ENCODE data around the gene BRME1.
A peak's percentile ranks its signal among the peaks of the same experiment; 100 is the strongest.

BRME1 gene

DNA sequence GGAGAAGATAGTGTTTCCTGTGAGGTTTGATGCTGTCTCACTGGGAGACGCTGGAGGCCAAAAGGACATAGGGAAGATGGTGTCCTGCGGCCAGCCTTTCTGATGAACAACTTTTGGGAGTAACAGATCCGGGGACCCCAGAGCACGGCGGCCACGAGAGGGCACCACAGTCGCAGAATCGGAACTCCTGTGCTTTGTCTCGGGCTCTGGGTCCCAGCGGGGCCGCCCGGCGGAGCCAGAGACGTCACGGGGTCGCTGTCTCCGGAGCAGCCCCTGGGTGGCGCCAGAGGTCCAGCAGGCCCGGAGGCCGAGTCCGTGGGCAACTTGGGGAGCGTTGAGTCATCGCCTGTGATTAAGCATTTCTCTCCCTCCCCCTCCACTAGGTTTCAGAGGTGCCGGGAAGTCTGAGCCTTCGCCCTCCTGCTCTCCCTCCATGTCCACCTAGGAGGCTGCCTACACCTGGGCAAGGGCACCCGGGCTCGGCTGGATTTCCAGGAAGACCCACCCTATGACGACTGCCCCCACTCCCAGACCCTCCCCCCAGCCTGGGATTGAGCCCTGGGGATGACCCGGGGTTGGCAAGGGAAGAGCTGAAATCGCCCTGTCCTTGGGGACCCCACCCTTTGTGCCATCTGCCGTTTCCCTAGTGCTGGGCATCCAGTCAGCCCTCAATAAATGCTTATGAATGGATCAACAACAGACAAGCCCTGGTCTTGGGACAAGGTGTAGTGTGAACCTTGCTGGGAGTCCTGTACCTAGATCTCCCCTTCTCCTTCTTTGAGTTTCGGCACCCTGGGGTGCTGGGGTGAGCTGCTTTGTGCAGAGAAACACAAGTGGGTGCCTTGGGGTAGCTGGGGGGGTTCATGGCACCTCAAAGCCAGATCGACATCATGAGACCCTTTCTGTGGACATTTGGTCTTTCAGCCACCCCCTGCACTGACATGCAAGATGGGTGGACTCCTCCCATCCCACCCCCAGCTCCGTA, 25.6 kb downstream of the BRME1 start:
- TF ChIP-seq, protein P1, sequence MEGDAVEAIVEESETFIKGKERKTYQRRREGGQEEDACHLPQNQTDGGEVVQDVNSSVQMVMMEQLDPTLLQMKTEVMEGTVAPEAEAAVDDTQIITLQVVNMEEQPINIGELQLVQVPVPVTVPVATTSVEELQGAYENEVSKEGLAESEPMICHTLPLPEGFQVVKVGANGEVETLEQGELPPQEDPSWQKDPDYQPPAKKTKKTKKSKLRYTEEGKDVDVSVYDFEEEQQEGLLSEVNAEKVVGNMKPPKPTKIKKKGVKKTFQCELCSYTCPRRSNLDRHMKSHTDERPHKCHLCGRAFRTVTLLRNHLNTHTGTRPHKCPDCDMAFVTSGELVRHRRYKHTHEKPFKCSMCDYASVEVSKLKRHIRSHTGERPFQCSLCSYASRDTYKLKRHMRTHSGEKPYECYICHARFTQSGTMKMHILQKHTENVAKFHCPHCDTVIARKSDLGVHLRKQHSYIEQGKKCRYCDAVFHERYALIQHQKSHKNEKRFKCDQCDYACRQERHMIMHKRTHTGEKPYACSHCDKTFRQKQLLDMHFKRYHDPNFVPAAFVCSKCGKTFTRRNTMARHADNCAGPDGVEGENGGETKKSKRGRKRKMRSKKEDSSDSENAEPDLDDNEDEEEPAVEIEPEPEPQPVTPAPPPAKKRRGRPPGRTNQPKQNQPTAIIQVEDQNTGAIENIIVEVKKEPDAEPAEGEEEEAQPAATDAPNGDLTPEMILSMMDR (conservative IDR thresholded peaks at IDR 0.05) = peak; percentile 98
- peak overlapping the region; percentile 23; the same call in 1 of the 2 replicates for H3K27ac ChIP-seq

DNA sequence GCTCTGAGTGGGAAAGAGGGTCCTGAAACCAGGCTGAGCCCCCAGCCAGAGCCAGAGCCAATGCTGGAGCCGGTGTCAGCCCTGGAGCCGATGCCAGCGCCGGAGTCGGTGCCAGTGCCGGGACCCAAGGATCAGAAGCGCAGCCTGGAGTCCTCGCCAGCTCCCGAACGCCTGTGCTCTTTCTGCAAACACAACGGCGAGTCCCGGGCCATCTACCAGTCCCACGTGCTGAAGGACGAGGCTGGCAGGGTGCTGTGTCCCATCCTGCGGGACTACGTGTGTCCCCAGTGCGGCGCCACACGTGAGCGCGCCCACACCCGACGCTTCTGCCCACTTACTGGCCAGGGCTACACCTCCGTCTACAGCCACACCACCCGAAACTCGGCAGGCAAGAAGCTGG, 28.6 kb downstream of the BRME1 start:
- H3K27ac ChIP-seq = no peak overlapping the region
- TF ChIP-seq, protein P1 (conservative IDR thresholded peaks at IDR 0.05) = no peak

DNA sequence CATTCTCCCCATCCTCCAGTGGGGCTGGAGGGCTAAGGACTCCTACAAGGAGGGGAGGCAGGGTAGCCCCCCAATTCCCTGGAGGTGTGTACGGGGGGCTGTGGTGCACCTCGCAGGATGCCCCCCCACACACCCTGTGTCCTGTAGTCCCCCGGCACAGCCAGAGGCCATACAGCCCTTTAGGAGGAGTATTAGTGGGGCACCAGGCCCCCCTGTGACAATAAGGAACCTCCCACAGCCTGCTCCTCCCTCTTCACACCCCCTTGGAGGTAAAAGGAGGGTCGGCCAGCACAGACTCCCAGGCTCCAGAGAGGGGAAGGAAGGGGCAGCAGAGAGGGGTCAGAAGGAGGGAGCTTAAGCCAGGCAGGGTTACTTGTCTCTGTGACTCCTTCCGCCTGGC, 29.1 kb downstream of the BRME1 start, which contains the start of gene NANOS3:
Gene NANOS3 (plus strand): TSS at position 301 of the 400 bp plus-strand sequence. CDS start 115 bp downstream, outside the sequence.
- TF ChIP-seq, protein P1 (conservative IDR thresholded peaks at IDR 0.05) = no peak
- no peak within 1 kb of the TSS for H3K27ac ChIP-seq

DNA sequence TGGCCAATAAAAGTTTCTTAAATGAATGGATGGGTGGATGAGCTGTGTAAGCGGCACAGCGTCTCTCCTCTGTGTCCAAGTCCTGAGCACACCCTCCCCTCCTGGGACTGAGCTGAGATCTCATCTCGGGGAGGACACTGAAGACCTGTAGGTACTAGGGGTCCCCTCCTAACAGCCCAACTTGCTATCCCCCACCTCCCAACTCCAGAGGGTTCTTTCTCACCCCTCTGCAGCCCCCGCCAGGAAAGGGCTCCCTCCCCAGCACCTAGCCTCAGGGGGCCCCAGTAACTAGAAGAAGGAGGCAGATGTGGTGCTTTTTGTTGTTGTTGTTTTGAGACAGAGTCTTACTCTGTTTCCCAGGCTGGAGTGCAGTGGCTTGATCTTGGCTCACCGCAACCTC, 30.1 kb downstream of the BRME1 start:
- TF ChIP-seq, protein P1 (conservative IDR thresholded peaks at IDR 0.05) = no peak
- no peak overlapping the region for H3K27ac ChIP-seq

DNA sequence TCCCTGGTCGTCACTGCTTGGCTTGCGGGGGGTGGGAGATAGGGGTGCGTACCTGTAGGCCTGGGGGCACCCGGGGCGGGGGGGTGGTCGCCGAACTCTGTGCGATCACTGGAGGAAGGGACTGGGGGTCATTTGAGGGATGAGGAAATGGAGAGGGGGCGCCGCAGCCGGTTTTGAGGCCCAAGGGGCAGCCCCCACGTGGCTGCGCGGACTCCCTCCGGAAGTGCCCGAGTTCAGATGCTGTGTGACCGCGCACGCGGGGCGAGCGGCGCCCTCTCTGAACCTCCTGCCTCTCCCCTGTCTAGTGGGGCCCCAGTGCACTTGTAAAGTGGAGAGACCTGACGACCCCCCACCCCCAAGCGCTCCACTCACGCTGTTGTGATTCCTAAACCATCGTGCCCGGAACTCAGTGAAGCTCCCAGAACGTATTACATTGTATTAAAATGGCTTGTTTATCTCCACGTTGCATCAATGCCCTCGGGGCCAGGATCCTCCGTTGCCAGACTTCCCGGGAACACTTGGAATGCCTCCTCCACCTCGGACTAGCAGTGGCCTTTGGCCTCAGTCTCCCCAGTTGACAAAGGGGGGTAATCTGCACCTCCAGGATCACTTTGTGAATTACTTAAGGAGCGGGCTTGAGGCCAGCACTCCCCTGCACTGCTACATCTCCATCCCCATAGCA, 31.9 kb downstream of the BRME1 start:
- TF ChIP-seq, protein P1 (conservative IDR thresholded peaks at IDR 0.05) = no peak
- H3K27ac ChIP-seq = no peak overlapping the region

DNA sequence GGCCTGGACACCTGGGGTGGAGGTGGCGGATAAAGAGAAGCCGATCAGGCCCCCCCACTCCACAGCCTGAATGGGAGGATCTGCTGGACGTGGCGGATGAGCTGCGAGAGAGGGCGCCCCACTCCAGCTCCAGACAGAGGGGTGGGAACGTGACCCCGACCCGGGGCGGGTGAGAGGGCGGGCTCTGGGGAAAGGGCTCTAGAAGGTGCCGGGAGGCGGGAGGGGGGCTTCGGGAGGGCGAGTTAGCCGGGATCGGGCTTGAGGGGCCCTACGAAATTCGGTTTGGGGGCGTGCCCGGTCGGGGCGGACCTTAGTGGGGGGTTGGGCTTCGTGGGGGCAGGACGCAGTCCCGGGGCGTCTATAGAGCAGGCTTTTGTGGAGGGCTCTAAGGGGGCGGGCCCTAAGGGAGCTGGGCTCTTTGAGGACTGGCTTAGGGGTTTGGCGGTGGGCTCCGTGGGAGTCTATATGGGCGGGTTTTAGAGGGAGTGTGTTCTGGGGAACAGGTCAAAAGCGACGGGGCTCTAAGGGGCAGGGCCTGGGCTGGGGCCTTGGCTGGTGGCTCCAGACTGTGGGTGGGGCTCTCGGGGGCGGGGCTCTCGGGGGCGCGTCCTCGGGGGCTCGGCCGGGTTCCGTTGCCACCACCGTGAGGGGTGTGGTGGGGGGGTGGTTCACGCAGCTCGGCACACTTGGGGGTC, 33.1 kb downstream of the BRME1 start:
- TF ChIP-seq, protein P1 (conservative IDR thresholded peaks at IDR 0.05) = no peak
- no peak overlapping the region for H3K27ac ChIP-seq

DNA sequence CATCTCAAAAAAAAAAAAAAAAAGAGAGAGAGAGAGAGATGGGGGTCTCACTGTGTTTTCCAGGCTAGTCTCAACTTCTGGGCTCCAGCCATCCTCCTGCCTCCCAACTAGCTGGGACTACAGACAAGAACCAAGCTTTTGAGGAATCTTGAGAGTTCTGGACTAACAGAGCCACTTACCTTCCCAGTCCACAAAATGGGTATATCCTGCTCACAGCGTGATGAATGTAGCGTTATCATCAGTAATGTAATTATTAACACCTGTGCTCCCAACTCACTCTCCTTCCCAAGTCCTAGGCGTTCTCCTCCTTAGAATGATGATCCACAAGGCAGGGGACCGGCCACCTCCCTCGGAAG, 33.6 kb downstream of the BRME1 start:
- no peak overlapping the region for H3K27ac ChIP-seq
- TF ChIP-seq, protein P1 (conservative IDR thresholded peaks at IDR 0.05) = no peak
